ENCODE results near the gene TNS1.

GRCh38 chr2:217960351-217960750 lies 42.4 kb downstream of the TNS1 start:
- TF ChIP-seq ZNF317 (CRISPR knock-in tag; IDR thresholded peaks at IDR 0.05; ENCODE audit: borderline replicate concordance, low read depth), result no peak
- no peak for TF ChIP-seq NR2C2 (CRISPR knock-in tag; IDR thresholded peaks at IDR 0.05)
- TF ChIP-seq CTCF (IDR thresholded peaks at IDR 0.05), result no peak
- no peak for TF ChIP-seq NFYB (CRISPR knock-in tag; conservative IDR thresholded peaks at IDR 0.05; ENCODE audit: low read depth)
- TF ChIP-seq ATF2 (CRISPR knock-in tag; IDR thresholded peaks at IDR 0.05; ENCODE audit: borderline replicate concordance, low read depth), result no peak
- TF ChIP-seq GABPB1 (CRISPR knock-in tag; IDR thresholded peaks at IDR 0.05), result no peak

Measured in WTC11 (cell line).